DLD1 (cell line): ENCODE results near the gene GNL1.
"Not testable (repeated sequence)": the region's sequence is repeated elsewhere in the genome, so short reads cannot be mapped to it uniquely, and the experiment has no call there.

Source experiments
- in situ Hi-C: cut with HindIII; loops from 2 replicates; pipeline ENCODE4 v1.10.0; 2017; ENCODE audit warnings: low sequenced_read_pairs

GNL1 gene

GRCh38 chr6:30556066-30556905, at the start of gene GNL1:
TSS of gene GNL1 (minus strand) at chr6:30556489. CDS start at chr6:30556203, 286 bp downstream.
- in situ Hi-C loops: no loop called here

DNA sequence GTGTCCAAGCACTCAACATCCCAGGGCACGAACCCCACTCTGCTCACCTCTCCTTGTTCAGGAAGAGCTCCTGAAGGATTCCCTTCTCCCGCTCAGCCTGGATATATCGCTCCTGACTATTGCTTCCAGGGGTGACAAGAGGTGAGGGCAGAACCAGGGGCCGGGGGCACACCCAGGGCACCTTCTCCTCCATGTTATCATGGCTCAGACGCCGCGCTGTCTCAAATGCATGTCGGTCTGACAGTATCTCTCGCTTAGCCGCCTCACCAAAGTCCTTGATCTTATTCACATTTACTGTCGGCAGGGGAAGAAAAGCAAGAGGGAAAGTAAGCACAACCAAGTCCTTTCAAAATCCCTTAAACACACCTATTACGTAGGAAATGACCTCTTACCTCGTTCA, 47.7 kb upstream of the GNL1 start:
- in situ Hi-C loops: no loop called here

DNA sequence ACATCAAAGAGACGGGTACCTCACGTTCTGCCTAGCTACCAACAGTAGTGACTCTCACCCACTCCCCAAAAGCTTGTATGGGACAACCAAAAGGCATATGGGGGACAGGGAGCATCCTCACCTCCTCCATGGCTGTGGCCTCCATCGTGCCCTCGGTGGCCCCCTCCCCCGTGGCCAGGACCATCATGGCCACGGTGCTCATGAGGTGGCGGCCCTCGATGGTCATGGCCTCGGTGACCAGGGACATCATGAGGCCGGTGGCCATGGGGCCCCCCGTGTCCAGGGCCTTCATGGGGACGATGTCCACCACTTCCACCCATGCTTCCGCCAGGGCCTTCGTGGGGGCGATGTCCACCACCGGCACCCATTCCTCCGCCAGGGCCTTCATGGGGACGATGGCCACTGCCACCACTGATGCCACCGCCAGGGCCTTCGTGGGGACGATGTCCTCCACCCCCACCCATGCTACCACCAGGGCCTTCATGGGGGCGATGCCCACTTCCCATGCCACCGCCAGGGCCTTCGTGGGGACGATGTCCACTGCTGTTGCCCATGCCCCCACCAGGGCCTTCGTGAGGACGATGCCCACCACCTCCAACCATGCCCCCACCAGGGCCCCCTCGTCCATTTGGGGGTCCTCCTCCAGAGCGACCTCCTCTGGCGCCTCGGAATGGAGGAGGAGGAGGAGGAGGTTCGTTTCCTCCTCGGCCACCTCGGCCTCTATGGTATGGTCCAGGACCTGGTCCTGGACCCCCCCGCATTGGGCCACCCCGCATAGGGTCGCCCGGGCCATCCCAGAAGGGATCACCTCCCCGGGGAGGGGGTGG, 45.7 kb upstream of the GNL1 start:
- in situ Hi-C loops: no loop called here

DNA sequence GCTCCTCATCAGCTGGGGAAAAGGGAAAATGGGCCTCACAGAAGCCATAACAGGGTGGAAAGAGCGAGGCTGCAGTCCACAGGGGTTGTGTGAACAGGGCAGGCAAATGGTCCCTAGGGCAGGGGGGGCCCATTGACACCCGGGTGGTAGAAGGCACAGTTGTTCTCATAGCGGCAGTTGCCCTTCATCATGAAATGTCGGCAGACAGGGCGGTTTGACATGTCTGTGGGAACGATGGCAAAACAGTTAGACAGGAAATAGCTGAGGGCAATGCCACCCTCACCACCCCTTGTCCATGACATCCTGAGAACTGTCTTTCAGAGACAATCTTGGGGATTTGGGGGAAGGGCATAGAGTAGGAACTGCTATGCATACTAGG, 45.1 kb upstream of the GNL1 start:
- in situ Hi-C loops: no loop called here

- in situ Hi-C loops: no loop called here
These were observed 44.2 kb upstream of the GNL1 start for GRCh38 chr6:30600451-30600961.

- in situ Hi-C loops: no loop called here
These were observed 43.5 kb upstream of the GNL1 start for GRCh38 chr6:30599625-30600324.

DNA sequence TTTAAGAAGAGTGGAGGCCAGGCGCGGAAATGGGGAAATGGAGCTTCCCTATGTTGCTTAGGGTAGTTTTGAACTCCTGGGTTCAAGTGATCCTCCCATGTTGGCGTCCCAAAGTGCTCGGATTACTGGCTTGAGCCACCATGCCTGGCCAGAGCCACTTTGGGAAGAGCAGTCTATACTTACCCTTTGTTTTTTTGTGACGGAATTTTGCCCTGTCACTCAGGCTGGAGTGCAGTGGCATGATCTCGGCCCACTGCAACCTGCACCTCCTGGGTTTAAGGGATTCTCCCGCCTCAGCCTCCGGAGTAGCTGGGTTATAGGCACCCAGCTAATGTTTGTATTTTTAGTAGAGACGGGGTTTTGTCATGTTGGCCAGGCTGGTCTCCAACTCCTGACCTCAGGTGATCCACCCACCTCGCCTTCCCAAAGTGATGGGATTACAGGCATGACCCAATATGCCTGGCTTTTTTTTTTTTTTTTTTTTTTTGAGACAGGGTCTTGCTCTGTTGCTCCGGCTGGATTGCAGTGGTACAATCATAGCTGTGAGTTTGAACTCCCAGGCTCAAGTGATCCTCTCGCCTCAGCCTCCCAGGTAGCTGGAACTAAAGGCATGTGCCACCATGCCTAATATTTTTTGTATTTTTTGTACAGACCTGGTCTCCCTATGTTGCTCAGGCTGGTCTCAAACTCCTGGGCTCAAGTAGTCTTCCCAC, 42.8 kb upstream of the GNL1 start:
- in situ Hi-C loops: no loop called here

GRCh38 chr6:30597315-30598144, 41.2 kb upstream of the GNL1 start:
- in situ Hi-C loops: not testable (repeated sequence)

GRCh38 chr6:30592287-30592686, 36.0 kb upstream of the GNL1 start:
- in situ Hi-C loops: no loop called here

GRCh38 chr6:30591008-30591407, 34.7 kb upstream of the GNL1 start:
- in situ Hi-C loops: no loop called here

GRCh38 chr6:30590509-30590908, 34.2 kb upstream of the GNL1 start:
- in situ Hi-C loops: no loop called here

DNA sequence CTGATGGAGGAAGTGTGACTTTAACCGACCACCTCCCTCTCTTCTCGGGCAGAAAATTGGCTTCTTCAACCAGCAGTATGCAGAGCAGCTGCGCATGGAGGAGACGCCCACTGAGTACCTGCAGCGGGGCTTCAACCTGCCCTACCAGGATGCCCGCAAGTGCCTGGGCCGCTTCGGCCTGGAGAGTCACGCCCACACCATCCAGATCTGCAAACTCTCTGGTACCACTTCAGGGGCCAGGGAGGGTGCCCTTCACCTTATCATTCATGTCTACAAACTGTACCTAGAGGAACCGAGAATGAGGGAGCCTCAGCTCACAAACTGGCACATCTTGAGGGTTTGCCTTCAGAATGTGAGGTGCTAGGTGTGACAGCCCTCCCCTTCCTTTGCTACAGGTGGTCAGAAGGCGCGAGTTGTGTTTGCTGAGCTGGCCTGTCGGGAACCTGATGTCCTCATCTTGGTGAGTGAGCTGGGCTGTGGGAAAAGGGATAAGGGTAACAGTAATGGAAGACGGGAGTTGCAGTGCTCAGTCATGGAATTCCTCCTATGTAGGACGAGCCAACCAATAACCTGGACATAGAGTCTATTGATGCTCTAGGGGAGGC, 33.6 kb upstream of the GNL1 start:
- in situ Hi-C loops: no loop called here

GRCh38 chr6:30583921-30584320, 27.6 kb upstream of the GNL1 start:
- in situ Hi-C loops: no loop called here

- in situ Hi-C loops: no loop called here
These were observed 21.8 kb upstream of the GNL1 start for GRCh38 chr6:30578051-30578450.

GRCh38 chr6:30573113-30573512, 16.8 kb upstream of the GNL1 start:
- in situ Hi-C loops: no loop called here

- in situ Hi-C loops: no loop called here
These were observed 15.9 kb upstream of the GNL1 start for GRCh38 chr6:30572148-30572547.

DNA sequence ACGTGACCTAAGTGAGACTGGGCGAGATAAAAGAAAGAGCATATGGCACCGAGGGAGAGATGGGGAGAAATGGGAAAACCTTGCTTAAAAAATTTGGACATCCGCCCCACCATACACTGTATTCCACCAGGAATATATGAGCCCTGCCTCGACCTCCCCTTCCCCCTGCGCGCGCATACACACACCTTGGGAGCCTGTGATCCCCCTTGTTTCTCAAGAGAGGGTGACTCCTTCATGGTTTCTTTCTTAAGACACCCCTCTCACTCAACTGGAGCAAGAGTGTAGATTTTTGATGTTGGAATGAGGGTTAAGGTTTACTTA, 15.4 kb upstream of the GNL1 start:
- in situ Hi-C loops: no loop called here

- in situ Hi-C loops: no loop called here
These were observed 14.9 kb upstream of the GNL1 start, which contains the start of gene ABCF1 for GRCh38 chr6:30571075-30571761. TSS of gene ABCF1 (plus strand) at chr6:30571442. CDS start at chr6:30571488, 46 bp downstream.

DNA sequence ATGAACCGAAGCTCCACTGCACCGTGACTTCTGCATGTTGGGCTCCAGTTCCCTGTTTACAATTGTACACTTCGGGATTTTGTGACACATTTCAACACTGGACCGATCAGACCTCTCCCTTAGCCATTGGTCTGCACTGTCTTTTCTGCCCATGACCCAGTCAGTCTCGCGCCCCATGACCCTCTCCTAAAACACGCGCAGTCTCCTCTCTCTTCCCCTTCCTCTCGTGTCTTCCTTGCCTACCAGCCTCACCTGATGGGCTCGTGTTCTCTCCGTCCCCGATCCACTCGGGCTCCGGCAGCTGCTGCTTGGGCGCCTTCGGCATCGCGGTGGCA, 14.4 kb upstream of the GNL1 start:
- in situ Hi-C loops: no loop called here
